ENCODE results near the gene LGALSL. TPM values are rescaled to one million over a fixed set of nuclear protein-coding genes. Genes with fewer than 3 reads are reported as not detected.
A peak's percentile ranks its signal among the peaks of the same experiment; 100 is the strongest.

The LGALSL gene
- total and polyA plus RNA-seq, 8 donors, result 4.1 to 19.5 (median 8.1) TPM

DNA sequence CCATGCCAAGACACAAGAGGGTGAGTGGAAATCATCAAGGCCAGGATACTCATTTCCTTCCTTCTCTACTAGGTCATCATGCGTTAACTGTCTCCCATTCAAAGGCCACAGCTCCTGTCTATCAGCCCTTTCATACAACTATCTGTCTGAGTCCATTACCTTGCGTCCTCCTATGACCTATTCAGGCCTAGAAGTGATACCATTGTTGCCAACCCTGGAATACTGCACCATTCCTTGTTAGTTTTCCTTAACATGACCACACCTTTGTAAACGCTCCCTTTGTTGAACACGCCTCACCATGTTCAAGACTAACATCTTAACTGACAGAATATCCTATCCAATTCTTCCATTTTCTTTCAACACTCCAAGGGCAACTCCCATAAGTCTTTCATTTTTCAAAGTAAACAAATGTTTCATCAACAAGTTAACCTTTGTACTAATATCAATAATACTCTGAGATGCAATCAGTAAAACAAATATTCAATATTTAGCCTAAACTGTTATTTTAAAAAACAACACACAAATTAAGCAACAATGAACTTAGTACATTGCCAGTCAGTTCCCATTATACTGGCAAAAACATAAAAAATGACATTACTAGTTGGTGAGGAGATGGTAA, 19.8 kb upstream of the LGALSL start:
- Histone ChIP-seq H3K27ac (no peak overlapping the region), H3K4me3 (no peak overlapping the region), H3K4me1 (no peaks in the 10 kb centered on the region), H3K27me3 (no peaks in the 10 kb centered on the region), H3K36me3 (no peaks in the 10 kb centered on the region), H3K9me3 (no peaks in the 10 kb centered on the region)
- TF ChIP-seq POLR2AphosphoS5 (IDR thresholded peaks at IDR 0.05) (no peak), POLR2A (IDR thresholded peaks at IDR 0.05) (no peak), EP300 (IDR thresholded peaks at IDR 0.05) (no peak)
- TF ChIP-seq, protein P1, sequence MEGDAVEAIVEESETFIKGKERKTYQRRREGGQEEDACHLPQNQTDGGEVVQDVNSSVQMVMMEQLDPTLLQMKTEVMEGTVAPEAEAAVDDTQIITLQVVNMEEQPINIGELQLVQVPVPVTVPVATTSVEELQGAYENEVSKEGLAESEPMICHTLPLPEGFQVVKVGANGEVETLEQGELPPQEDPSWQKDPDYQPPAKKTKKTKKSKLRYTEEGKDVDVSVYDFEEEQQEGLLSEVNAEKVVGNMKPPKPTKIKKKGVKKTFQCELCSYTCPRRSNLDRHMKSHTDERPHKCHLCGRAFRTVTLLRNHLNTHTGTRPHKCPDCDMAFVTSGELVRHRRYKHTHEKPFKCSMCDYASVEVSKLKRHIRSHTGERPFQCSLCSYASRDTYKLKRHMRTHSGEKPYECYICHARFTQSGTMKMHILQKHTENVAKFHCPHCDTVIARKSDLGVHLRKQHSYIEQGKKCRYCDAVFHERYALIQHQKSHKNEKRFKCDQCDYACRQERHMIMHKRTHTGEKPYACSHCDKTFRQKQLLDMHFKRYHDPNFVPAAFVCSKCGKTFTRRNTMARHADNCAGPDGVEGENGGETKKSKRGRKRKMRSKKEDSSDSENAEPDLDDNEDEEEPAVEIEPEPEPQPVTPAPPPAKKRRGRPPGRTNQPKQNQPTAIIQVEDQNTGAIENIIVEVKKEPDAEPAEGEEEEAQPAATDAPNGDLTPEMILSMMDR (IDR thresholded peaks at IDR 0.05), result no peak
- WGBS, 5 donors, result 74 to 88% (median 77%) methylated on average over 4 of the region's 4 CpGs
- DNase-seq, result no peak
- intact Hi-C loops (cut with DNase I; ENCODE audit: low total_unique reads), result no loop called here

DNA sequence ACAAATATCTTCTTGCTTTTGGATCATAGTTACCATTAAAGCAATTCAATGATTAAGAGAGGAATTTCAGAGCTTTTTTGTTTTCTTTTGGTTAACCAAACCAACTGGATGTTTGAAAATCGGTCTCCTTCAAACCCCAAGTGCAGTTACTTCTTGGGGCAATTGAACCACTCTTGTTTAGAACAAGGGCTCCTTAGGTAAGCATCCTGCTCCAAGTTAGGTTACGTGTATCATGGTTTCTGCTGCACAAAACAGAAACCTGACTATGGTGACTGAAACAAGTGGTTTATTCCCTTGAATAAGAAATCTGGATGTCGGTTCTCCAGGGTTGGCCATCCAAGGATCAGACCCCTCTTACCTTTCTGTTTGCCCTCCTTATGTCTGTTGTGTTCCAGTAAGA, 16.1 kb upstream of the LGALSL start:
- 90 to 98% (median 92%) methylated on average over 3 of the region's 3 CpGs for WGBS, 5 donors
- no peak overlapping the region for H3K27ac ChIP-seq
- H3K9me3 ChIP-seq, result no peaks in the 10 kb centered on the region
- TF ChIP-seq POLR2AphosphoS5 (IDR thresholded peaks at IDR 0.05) (no peak), POLR2A (IDR thresholded peaks at IDR 0.05) (no peak), EP300 (IDR thresholded peaks at IDR 0.05) (no peak)
- TF ChIP-seq, protein P1 (IDR thresholded peaks at IDR 0.05), result no peak
- peaks cover 0 to 7% (median 0%) of the 10 kb centered on the region in 4 donors for H3K4me1 ChIP-seq
- H3K4me3 ChIP-seq, result no peak overlapping the region
- H3K36me3 ChIP-seq, result no peaks in the 10 kb centered on the region
- intact Hi-C loops (cut with DNase I; ENCODE audit: low total_unique reads), result no loop called here
- no peak for DNase-seq
- H3K27me3 ChIP-seq, result no peaks in the 10 kb centered on the region

DNA sequence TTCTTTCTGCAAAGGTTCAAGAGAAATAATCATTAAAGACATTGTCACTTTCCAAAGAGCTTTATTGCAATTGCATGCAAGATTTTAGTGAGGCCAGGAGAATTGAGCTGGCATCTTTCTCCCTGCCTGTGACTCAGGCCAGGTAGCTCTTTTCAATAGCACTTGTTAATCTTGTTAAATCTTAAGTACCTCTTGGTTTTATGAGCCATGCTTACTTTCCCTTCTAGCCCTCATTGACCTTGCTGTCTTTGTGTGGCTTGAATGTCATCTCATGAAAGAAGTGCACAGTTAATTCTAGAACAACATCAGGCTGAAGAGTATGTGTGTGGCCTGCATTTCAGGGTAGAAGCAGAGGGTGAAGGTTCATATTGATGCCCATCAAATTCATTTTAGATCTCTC, 14.8 kb upstream of the LGALSL start:
- H3K4me1 ChIP-seq, result peaks cover 0 to 7% (median 0%) of the 10 kb centered on the region in 4 donors
- no peaks in the 10 kb centered on the region for H3K36me3 ChIP-seq
- no peaks in the 10 kb centered on the region for H3K27me3 ChIP-seq
- no peaks in the 10 kb centered on the region for H3K9me3 ChIP-seq
- no peak overlapping the region for H3K27ac ChIP-seq
- TF ChIP-seq EP300 (IDR thresholded peaks at IDR 0.05) (no peak), POLR2A (IDR thresholded peaks at IDR 0.05) (no peak), POLR2AphosphoS5 (IDR thresholded peaks at IDR 0.05) (no peak)
- TF ChIP-seq, protein P1 (IDR thresholded peaks at IDR 0.05), result no peak
- intact Hi-C loops (cut with DNase I; ENCODE audit: low total_unique reads), result no loop called here
- no peak overlapping the region for H3K4me3 ChIP-seq
- no peak for DNase-seq

DNA sequence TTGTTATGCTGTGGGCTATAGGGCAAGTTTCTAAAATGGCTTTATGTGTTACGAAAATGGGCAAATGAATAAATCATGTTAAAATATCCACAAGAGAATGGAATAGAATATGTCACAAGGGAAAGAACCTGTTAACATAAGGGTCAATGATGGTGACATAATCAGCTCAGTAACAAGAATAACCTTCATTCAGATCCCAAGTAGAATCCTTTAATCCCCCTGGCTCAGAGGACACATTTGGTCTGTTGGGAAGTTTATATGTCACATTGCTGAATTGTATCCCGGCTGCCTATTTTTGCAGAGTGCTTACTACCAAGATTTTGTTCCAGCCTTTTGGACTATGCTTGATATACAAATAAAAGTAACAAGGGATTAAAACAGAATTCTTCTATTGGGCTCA, 13.1 kb upstream of the LGALSL start:
- no peak for TF ChIP-seq POLR2AphosphoS5 (IDR thresholded peaks at IDR 0.05)
- TF ChIP-seq, protein P1 (IDR thresholded peaks at IDR 0.05), result no peak
- TF ChIP-seq EP300 (IDR thresholded peaks at IDR 0.05), result no peak
- TF ChIP-seq POLR2A (IDR thresholded peaks at IDR 0.05), result no peak
- WGBS, 5 donors, result 70 to 83% (median 79%) methylated on average over 2 of the region's 2 CpGs
- H3K27ac ChIP-seq, result no peak overlapping the region
- intact Hi-C loops (cut with DNase I; ENCODE audit: low total_unique reads), result no loop called here
- peak in 1 of 2 donors; percentile 36 for DNase-seq
- no peaks in the 10 kb centered on the region for H3K9me3 ChIP-seq
- no peaks in the 10 kb centered on the region for H3K36me3 ChIP-seq
- peaks cover 0 to 7% (median 0%) of the 10 kb centered on the region in 4 donors for H3K4me1 ChIP-seq
- H3K4me3 ChIP-seq, result no peak overlapping the region
- H3K27me3 ChIP-seq, result no peaks in the 10 kb centered on the region

Data from stomach (tissue), 9 donors.